ENCODE results near the gene SATB1. TPM values are rescaled to one million over a fixed set of nuclear protein-coding genes. Genes with fewer than 3 reads are reported as not detected.

The SATB1 gene
- total RNA-seq, 2 donors from 2014 or later: 33.0 to 48.7 TPM

GRCh38 chr3:18411541-18411940 lies 13.6 kb downstream of the SATB1 start:
- ATAC-seq (ENCODE audit: insufficient number of reproducible peaks, low FRiP score, low read depth) (no peak), DNase-seq (ENCODE audit: low spot score) (no peak)
- H3K27me3 ChIP-seq (replicated peaks; ENCODE audit: insufficient read depth): no peaks in the 10 kb centered on the region
- H3K4me3 ChIP-seq: no peak overlapping the region
- H3K4me1 ChIP-seq (ENCODE audit: control insufficient read depth in 1 of 2, low read depth in 2 of 2): no peaks in the 10 kb centered on the region
- no peaks in the 10 kb centered on the region for H3K36me3 ChIP-seq
- H3K9me3 ChIP-seq: no peaks in the 10 kb centered on the region
- no peak overlapping the region for H3K27ac ChIP-seq
- no peak for TF ChIP-seq CTCF (IDR thresholded peaks at IDR 0.05)

- ATAC-seq (ENCODE audit: insufficient number of reproducible peaks, low FRiP score, low read depth) (no peak), DNase-seq (ENCODE audit: low spot score) (no peak)
- H3K27ac ChIP-seq: no peak overlapping the region
- H3K9me3 ChIP-seq: no peaks in the 10 kb centered on the region
- no peaks in the 10 kb centered on the region for H3K27me3 ChIP-seq (replicated peaks; ENCODE audit: insufficient read depth)
- no peak overlapping the region for H3K4me3 ChIP-seq
- TF ChIP-seq CTCF (IDR thresholded peaks at IDR 0.05): no peak
- H3K4me1 ChIP-seq (ENCODE audit: control insufficient read depth in 1 of 2, low read depth in 2 of 2): no peaks in the 10 kb centered on the region
- no peaks in the 10 kb centered on the region for H3K36me3 ChIP-seq
Observed at GRCh38 chr3:18410205-18410604, 14.9 kb downstream of the SATB1 start.

- no peak overlapping the region for H3K4me3 ChIP-seq
- no peak for TF ChIP-seq CTCF (IDR thresholded peaks at IDR 0.05)
- no peaks in the 10 kb centered on the region for H3K27me3 ChIP-seq (replicated peaks; ENCODE audit: insufficient read depth)
- H3K9me3 ChIP-seq: no peaks in the 10 kb centered on the region
- no peaks in the 10 kb centered on the region for H3K36me3 ChIP-seq
- H3K27ac ChIP-seq: no peak overlapping the region
- DNase-seq (ENCODE audit: low spot score) (no peak), ATAC-seq (ENCODE audit: insufficient number of reproducible peaks, low FRiP score, low read depth) (no peak)
- H3K4me1 ChIP-seq (ENCODE audit: control insufficient read depth in 1 of 2, low read depth in 2 of 2): no peaks in the 10 kb centered on the region
Observed at GRCh38 chr3:18409266-18409665, 15.9 kb downstream of the SATB1 start.

- Histone ChIP-seq H3K4me1 (ENCODE audit: control insufficient read depth in 1 of 2, low read depth in 2 of 2) (no peaks in the 10 kb centered on the region), H3K27me3 (replicated peaks; ENCODE audit: insufficient read depth) (no peaks in the 10 kb centered on the region), H3K27ac (no peak overlapping the region), H3K36me3 (no peaks in the 10 kb centered on the region), H3K9me3 (no peaks in the 10 kb centered on the region), H3K4me3 (no peak overlapping the region)
- no peak for TF ChIP-seq CTCF (IDR thresholded peaks at IDR 0.05)
- no peak for ATAC-seq (ENCODE audit: insufficient number of reproducible peaks, low FRiP score, low read depth)
- no peak for DNase-seq (ENCODE audit: low spot score)
Observed at GRCh38 chr3:18405141-18405540, 20.0 kb downstream of the SATB1 start.

- Histone ChIP-seq H3K27ac (no peak overlapping the region), H3K9me3 (no peaks in the 10 kb centered on the region), H3K4me1 (ENCODE audit: control insufficient read depth in 1 of 2, low read depth in 2 of 2) (no peaks in the 10 kb centered on the region), H3K27me3 (replicated peaks; ENCODE audit: insufficient read depth) (no peaks in the 10 kb centered on the region), H3K4me3 (no peak overlapping the region), H3K36me3 (no peaks in the 10 kb centered on the region)
- ATAC-seq (ENCODE audit: insufficient number of reproducible peaks, low FRiP score, low read depth) (no peak), DNase-seq (ENCODE audit: low spot score) (no peak)
- no peak for TF ChIP-seq CTCF (IDR thresholded peaks at IDR 0.05)
Observed at GRCh38 chr3:18403061-18403460, 22.1 kb downstream of the SATB1 start.
